Breast epithelium (tissue), 4 donors: Measurements from ENCODE around the gene WIPF1. TPM values are rescaled to one million over a fixed set of nuclear protein-coding genes. Genes with fewer than 3 reads are reported as not detected.
A peak's percentile ranks its signal among the peaks of the same experiment; 100 is the strongest.

Experiments used
- DNase-seq, 2 donors: peaks; one replicate each; pipeline ENCODE4 v3.0.0-alpha.2; 2019; ENCODE audit warnings: low spot score in 2 of 2
- H3K27ac ChIP-seq, 2 donors: fragments of 200-600 bp; sonication (generic) in 1 of 2; one replicate each; pipeline ENCODE4 v1.5.1; 2016 to 2019; ENCODE audit warnings: mild to moderate bottlenecking in 1 of 2
- H3K27me3 ChIP-seq, 2 donors: fragments of 200-600 bp; sonication (generic) in 1 of 2; one replicate each; pipeline versions ENCODE4 v1.5.1 to v1.6.0; 2017 to 2019; ENCODE audit warnings: control low read depth in 1 of 2, mild to moderate bottlenecking in 1 of 2
- H3K36me3 ChIP-seq: fragments of 200-600 bp; one replicate; pipeline ENCODE4 v1.5.1; 2019
- H3K4me1 ChIP-seq, 2 donors: fragments of 200-600 bp; sonication (generic); one replicate each; pipeline ENCODE4 v1.5.1; 2016 to 2019; ENCODE audit warnings: control low read depth in 1 of 2
- H3K4me3 ChIP-seq, 3 donors: fragments of 200-600 bp; sonication (generic); 1 replicate in 2 of 3; 2 replicates in 1 of 3; pipeline ENCODE4 v1.5.1; 2016 to 2019; ENCODE audit warnings: mild to moderate bottlenecking in 3 of 3, moderate library complexity in 2 of 3
- H3K9me3 ChIP-seq, 2 donors: fragments of 200-600 bp; sonication (generic) in 1 of 2; one replicate each; pipeline ENCODE4 v1.5.1; 2016 to 2019; ENCODE audit warnings: control low read depth in 1 of 2
- CTCF ChIP-seq, 3 donors: fragments of 450-650 bp; IDR thresholded peaks; one replicate each; pipeline ENCODE4 v1.5.1; 2016 to 2017; ENCODE audit warnings: antibody characterized with exemption in 3 of 3, mild to moderate bottlenecking in 3 of 3, moderate library complexity in 3 of 3
- POLR2A ChIP-seq: fragments of 450-650 bp; IDR thresholded peaks from one replicate; pipeline ENCODE4 v1.6.1; 2016; ENCODE audit warnings: antibody characterized with exemption, mild to moderate bottlenecking, moderate library complexity
- POLR2AphosphoS5 ChIP-seq, 3 donors: sonication (generic); formaldehyde crosslinking; IDR thresholded peaks; one replicate each; pipeline ENCODE4 v1.6.1; 2017; ENCODE audit warnings: antibody characterized with exemption in 3 of 3
- intact Hi-C: fragments of 100-400 bp; cut with DNase I; formaldehyde crosslinking; loops from one replicate; pipeline ENCODE4 v1.15.1; 2023; ENCODE audit warnings: low total_unique reads
- total RNA-seq, 3 donors: library from RNA; depleted of rRNA; stranded (reverse); fragments of >200 nt; gene quantifications; one replicate each; pipeline ENCODE4 v1.1.0, GENCODE V29; 2016

Gene WIPF1
- total RNA-seq, 3 donors from 2014 or later: 17.6 to 43.2 (median 24.9) TPM

GRCh38 chr2:174574657-174575056 lies 22.9 kb downstream of the WIPF1 start:
- Histone ChIP-seq H3K4me1 (no peaks in the 10 kb centered on the region), H3K36me3 (no peaks in the 10 kb centered on the region), H3K27me3 (no peaks in the 10 kb centered on the region), H3K4me3 (no peak overlapping the region), H3K9me3 (no peaks in the 10 kb centered on the region), H3K27ac (no peak overlapping the region)
- TF ChIP-seq POLR2A (no peak), POLR2AphosphoS5 (IDR thresholded peaks at IDR 0.05) (no peak), CTCF (IDR thresholded peaks at IDR 0.05) (no peak)
- intact Hi-C loops: no loop called here
- DNase-seq: no peak

GRCh38 chr2:174573621-174574081 lies 24.0 kb downstream of the WIPF1 start:
- H3K27me3 ChIP-seq: no peaks in the 10 kb centered on the region
- no peak overlapping the region for H3K27ac ChIP-seq
- no peak for TF ChIP-seq POLR2A
- TF ChIP-seq CTCF (IDR thresholded peaks at IDR 0.05): no peak
- no peak for TF ChIP-seq POLR2AphosphoS5 (IDR thresholded peaks at IDR 0.05)
- DNase-seq: peak in 1 of 2 donors; percentile 43
- intact Hi-C loops: no loop called here
- no peak overlapping the region for H3K4me3 ChIP-seq
- no peaks in the 10 kb centered on the region for H3K9me3 ChIP-seq
- no peaks in the 10 kb centered on the region for H3K36me3 ChIP-seq
- H3K4me1 ChIP-seq: no peaks in the 10 kb centered on the region

GRCh38 chr2:174572556-174572955 lies 25.0 kb downstream of the WIPF1 start:
- no peak overlapping the region for H3K4me3 ChIP-seq
- DNase-seq: no peak
- TF ChIP-seq CTCF (IDR thresholded peaks at IDR 0.05) (no peak), POLR2A (no peak), POLR2AphosphoS5 (IDR thresholded peaks at IDR 0.05) (no peak)
- no peaks in the 10 kb centered on the region for H3K4me1 ChIP-seq
- H3K9me3 ChIP-seq: no peaks in the 10 kb centered on the region
- H3K27ac ChIP-seq: no peak overlapping the region
- H3K36me3 ChIP-seq: no peaks in the 10 kb centered on the region
- no peaks in the 10 kb centered on the region for H3K27me3 ChIP-seq
- intact Hi-C loops: no loop called here

GRCh38 chr2:174571669-174572323 lies 25.8 kb downstream of the WIPF1 start:
- DNase-seq: no peak
- Histone ChIP-seq H3K9me3 (no peaks in the 10 kb centered on the region), H3K27ac (no peak overlapping the region), H3K4me3 (no peak overlapping the region), H3K36me3 (no peaks in the 10 kb centered on the region), H3K27me3 (no peaks in the 10 kb centered on the region), H3K4me1 (no peaks in the 10 kb centered on the region)
- TF ChIP-seq POLR2A: no peak
- no peak for TF ChIP-seq POLR2AphosphoS5 (IDR thresholded peaks at IDR 0.05)
- no peak for TF ChIP-seq CTCF (IDR thresholded peaks at IDR 0.05)
- intact Hi-C loops: no loop called here

- no peak for DNase-seq
- no peaks in the 10 kb centered on the region for H3K36me3 ChIP-seq
- intact Hi-C loops: no loop called here
- TF ChIP-seq POLR2A: no peak
- no peaks in the 10 kb centered on the region for H3K9me3 ChIP-seq
- no peak overlapping the region for H3K27ac ChIP-seq
- H3K27me3 ChIP-seq: no peaks in the 10 kb centered on the region
- H3K4me3 ChIP-seq: no peak overlapping the region
- no peaks in the 10 kb centered on the region for H3K4me1 ChIP-seq
Measured at GRCh38 chr2:174570318-174570958, 27.2 kb downstream of the WIPF1 start.
